Measurements from ENCODE around the gene SMPD3.

SMPD3 gene

GRCh38 chr16:68374246-68374805, 74.0 kb downstream of the SMPD3 start:
- H3K4me3 ChIP-seq (ENCODE audit: low read depth, low read length): no peak overlapping the region
- no peaks in the 10 kb centered on the region for H3K9me3 ChIP-seq (ENCODE audit: control insufficient read depth, insufficient read depth, low read length)
- no peak overlapping the region for H3K9ac ChIP-seq (ENCODE audit: low read depth, low read length)
- no peaks in the 10 kb centered on the region for H3K4me1 ChIP-seq (ENCODE audit: control insufficient read depth, insufficient read depth, low read length)
- no peak overlapping the region for H3K27ac ChIP-seq (ENCODE audit: low read depth, low read length)
- H3K36me3 ChIP-seq (ENCODE audit: control insufficient read depth, insufficient read depth, low read length): no peaks in the 10 kb centered on the region
- H3K27me3 ChIP-seq (ENCODE audit: control insufficient read depth, insufficient read depth, low read length): no peaks in the 10 kb centered on the region

GRCh38 chr16:68373528-68374245, 74.6 kb downstream of the SMPD3 start:
- Histone ChIP-seq H3K4me1 (ENCODE audit: control insufficient read depth, insufficient read depth, low read length) (no peaks in the 10 kb centered on the region), H3K4me3 (ENCODE audit: low read depth, low read length) (no peak overlapping the region), H3K9ac (ENCODE audit: low read depth, low read length) (no peak overlapping the region), H3K36me3 (ENCODE audit: control insufficient read depth, insufficient read depth, low read length) (no peaks in the 10 kb centered on the region), H3K9me3 (ENCODE audit: control insufficient read depth, insufficient read depth, low read length) (no peaks in the 10 kb centered on the region), H3K27ac (ENCODE audit: low read depth, low read length) (no peak overlapping the region), H3K27me3 (ENCODE audit: control insufficient read depth, insufficient read depth, low read length) (no peaks in the 10 kb centered on the region)

- no peak overlapping the region for H3K27ac ChIP-seq (ENCODE audit: low read depth, low read length)
- no peak overlapping the region for H3K9ac ChIP-seq (ENCODE audit: low read depth, low read length)
- no peak overlapping the region for H3K4me3 ChIP-seq (ENCODE audit: low read depth, low read length)
- H3K27me3 ChIP-seq (ENCODE audit: control insufficient read depth, insufficient read depth, low read length): no peaks in the 10 kb centered on the region
- H3K4me1 ChIP-seq (ENCODE audit: control insufficient read depth, insufficient read depth, low read length): no peaks in the 10 kb centered on the region
- no peaks in the 10 kb centered on the region for H3K36me3 ChIP-seq (ENCODE audit: control insufficient read depth, insufficient read depth, low read length)
- H3K9me3 ChIP-seq (ENCODE audit: control insufficient read depth, insufficient read depth, low read length): no peaks in the 10 kb centered on the region
Measured at GRCh38 chr16:68372806-68373205, 75.5 kb downstream of the SMPD3 start.

DNA sequence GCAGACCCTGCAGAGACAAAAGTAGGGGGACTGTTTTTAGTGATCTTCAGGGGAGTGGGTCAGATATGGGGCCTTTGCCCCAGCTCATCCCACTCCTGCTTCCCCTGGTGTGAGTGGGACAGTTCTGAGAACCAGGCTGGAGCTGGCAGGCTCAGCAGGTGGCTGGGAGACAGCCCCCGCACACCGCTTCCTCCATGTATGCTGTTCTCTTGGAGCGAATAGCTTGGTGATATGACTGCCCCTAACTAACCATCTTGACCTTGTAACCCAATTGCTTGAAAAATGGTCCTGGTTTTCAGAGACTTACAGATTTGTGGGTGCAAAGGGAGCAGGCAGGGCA, 76.0 kb downstream of the SMPD3 start:
- Histone ChIP-seq H3K27me3 (ENCODE audit: control insufficient read depth, insufficient read depth, low read length) (no peaks in the 10 kb centered on the region), H3K4me1 (ENCODE audit: control insufficient read depth, insufficient read depth, low read length) (0 out of 2 replicates have a peak, but pooled peaks cover 1% of the 10 kb centered on the region), H3K27ac (ENCODE audit: low read depth, low read length) (no peak overlapping the region), H3K9ac (ENCODE audit: low read depth, low read length) (no peak overlapping the region), H3K36me3 (ENCODE audit: control insufficient read depth, insufficient read depth, low read length) (no peaks in the 10 kb centered on the region), H3K4me3 (ENCODE audit: low read depth, low read length) (no peak overlapping the region), H3K9me3 (ENCODE audit: control insufficient read depth, insufficient read depth, low read length) (no peaks in the 10 kb centered on the region)

GRCh38 chr16:68371706-68372380, 76.5 kb downstream of the SMPD3 start:
- H3K27me3 ChIP-seq (ENCODE audit: control insufficient read depth, insufficient read depth, low read length): no peaks in the 10 kb centered on the region
- H3K4me1 ChIP-seq (ENCODE audit: control insufficient read depth, insufficient read depth, low read length): 0 out of 2 replicates have a peak, but pooled peaks cover 4% of the 10 kb centered on the region
- no peak overlapping the region for H3K4me3 ChIP-seq (ENCODE audit: low read depth, low read length)
- no peaks in the 10 kb centered on the region for H3K36me3 ChIP-seq (ENCODE audit: control insufficient read depth, insufficient read depth, low read length)
- no peaks in the 10 kb centered on the region for H3K9me3 ChIP-seq (ENCODE audit: control insufficient read depth, insufficient read depth, low read length)
- no peak overlapping the region for H3K9ac ChIP-seq (ENCODE audit: low read depth, low read length)
- no peak overlapping the region for H3K27ac ChIP-seq (ENCODE audit: low read depth, low read length)

GRCh38 chr16:68371276-68371651, 77.0 kb downstream of the SMPD3 start:
- Histone ChIP-seq H3K4me3 (ENCODE audit: low read depth, low read length) (no peak overlapping the region), H3K4me1 (ENCODE audit: control insufficient read depth, insufficient read depth, low read length) (0 out of 2 replicates have a peak, but pooled peaks cover 4% of the 10 kb centered on the region), H3K27me3 (ENCODE audit: control insufficient read depth, insufficient read depth, low read length) (no peaks in the 10 kb centered on the region)

DNA sequence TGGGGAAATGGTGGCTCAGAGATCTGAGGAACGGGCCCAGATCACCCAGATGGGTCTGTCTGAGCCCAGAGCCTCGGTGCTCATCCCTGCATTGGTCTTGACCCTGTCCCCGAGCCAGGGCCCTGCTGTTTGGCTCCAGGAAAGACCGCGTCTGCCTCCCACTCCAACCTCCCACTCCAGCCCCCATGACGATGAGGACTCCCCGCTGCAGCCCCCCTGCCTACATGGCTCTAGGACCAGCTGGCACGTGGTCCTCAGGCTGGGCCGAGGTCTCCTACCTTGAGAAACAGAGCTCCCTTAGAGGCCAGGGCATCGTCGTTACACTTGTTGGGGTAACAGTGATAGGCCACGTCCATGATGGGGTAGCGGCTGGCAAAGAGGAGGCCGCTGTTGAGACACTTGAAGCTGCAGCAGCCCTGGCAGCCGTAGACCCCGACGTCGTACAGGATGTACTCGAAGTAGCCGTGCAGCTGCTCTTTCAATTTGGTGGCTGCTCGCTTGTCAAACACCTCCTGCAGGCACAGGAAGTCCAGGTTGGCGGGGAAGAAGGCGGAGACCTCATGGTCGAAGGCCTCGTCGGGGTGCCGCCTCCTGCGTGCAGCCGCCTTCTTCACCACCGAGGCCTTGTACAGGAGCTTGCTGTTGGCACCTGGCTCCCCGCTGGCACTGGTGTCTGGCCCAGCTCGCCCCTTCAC, 77.6 kb downstream of the SMPD3 start:
- H3K9ac ChIP-seq (ENCODE audit: low read depth, low read length): no peak overlapping the region
- H3K9me3 ChIP-seq (ENCODE audit: control insufficient read depth, insufficient read depth, low read length): no peaks in the 10 kb centered on the region
- 0 out of 2 replicates have a peak, but pooled peaks cover 4% of the 10 kb centered on the region for H3K4me1 ChIP-seq (ENCODE audit: control insufficient read depth, insufficient read depth, low read length)
- no peaks in the 10 kb centered on the region for H3K27me3 ChIP-seq (ENCODE audit: control insufficient read depth, insufficient read depth, low read length)
- H3K27ac ChIP-seq (ENCODE audit: low read depth, low read length): no peak overlapping the region
- no peaks in the 10 kb centered on the region for H3K36me3 ChIP-seq (ENCODE audit: control insufficient read depth, insufficient read depth, low read length)
- no peak overlapping the region for H3K4me3 ChIP-seq (ENCODE audit: low read depth, low read length)

More at GRCh38 chr16:68371276-68371651, 77.0 kb downstream of the SMPD3 start:
- H3K36me3 ChIP-seq (ENCODE audit: control insufficient read depth, insufficient read depth, low read length): no peaks in the 10 kb centered on the region
- no peaks in the 10 kb centered on the region for H3K9me3 ChIP-seq (ENCODE audit: control insufficient read depth, insufficient read depth, low read length)
- no peak overlapping the region for H3K9ac ChIP-seq (ENCODE audit: low read depth, low read length)
- no peak overlapping the region for H3K27ac ChIP-seq (ENCODE audit: low read depth, low read length)

DNA sequence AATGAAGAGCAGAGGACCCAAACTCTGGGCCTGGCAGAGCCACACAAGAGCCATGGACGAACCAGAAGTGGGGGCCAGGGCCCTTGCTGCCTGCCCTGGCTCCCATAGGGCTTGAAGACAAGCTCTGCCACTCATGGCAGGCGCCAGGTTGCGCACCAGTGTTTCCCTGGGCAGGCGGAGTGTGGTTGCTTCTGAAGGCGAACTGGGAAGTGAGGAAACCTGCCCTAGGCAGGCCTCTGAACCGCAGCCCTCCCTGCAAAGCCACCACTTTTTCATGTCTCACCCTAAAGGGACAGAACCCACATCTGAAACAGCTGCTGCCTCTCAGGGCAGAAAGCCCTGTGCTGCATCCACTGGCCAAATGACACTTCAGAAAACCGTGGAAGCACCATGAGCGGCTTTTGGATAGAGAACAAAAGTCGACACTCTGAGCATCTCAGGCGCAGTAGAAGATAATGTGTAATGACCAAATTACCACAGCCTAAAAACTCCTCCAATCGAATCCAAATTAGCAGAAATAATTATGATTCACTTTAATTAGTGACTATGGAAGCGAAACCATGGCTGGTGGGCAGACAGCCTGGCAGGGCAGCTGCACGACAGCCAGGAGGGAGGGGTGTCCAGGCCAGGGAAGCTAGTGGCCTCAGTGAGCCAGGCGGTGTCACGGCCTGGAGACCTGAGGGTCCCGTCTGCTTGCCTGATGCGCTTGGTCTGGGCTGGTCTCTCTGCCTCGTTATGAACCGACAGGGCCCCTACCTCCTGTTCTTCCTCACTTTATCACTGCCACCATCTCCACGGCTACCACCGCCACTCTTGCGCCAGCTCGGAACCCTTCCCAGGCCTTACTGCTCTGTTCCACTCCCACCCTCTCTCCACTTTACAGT, 78.4 kb downstream of the SMPD3 start:
- no peaks in the 10 kb centered on the region for H3K27me3 ChIP-seq (ENCODE audit: control insufficient read depth, insufficient read depth, low read length)
- H3K4me1 ChIP-seq (ENCODE audit: control insufficient read depth, insufficient read depth, low read length): 0 out of 2 replicates have a peak, but pooled peaks cover 4% of the 10 kb centered on the region
- no peaks in the 10 kb centered on the region for H3K36me3 ChIP-seq (ENCODE audit: control insufficient read depth, insufficient read depth, low read length)
- H3K9me3 ChIP-seq (ENCODE audit: control insufficient read depth, insufficient read depth, low read length): no peaks in the 10 kb centered on the region
- H3K4me3 ChIP-seq (ENCODE audit: low read depth, low read length): no peak overlapping the region
- H3K27ac ChIP-seq (ENCODE audit: low read depth, low read length): no peak overlapping the region
- no peak overlapping the region for H3K9ac ChIP-seq (ENCODE audit: low read depth, low read length)

DNA sequence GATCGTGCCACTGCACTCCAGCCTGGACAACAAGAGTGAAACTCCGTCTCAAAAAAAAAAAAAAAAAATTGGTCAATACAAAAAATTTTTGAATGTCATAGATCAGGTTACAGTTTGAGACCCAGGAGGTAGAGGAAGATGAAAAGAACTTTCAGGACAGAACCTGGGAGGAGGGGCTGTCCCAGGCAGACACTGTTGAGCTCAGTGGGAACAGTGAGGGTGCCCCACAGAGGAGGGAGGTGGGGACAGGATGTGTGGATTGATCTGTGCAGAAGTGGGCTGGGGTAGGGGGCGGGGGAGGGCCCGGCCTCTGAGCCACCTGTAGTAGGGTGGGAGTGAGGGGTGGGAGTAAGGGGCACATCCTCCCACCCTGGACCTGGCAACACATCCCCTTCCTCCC, 79.1 kb downstream of the SMPD3 start:
- H3K4me3 ChIP-seq (ENCODE audit: low read depth, low read length): no peak overlapping the region
- 0 out of 2 replicates have a peak, but pooled peaks cover 4% of the 10 kb centered on the region for H3K4me1 ChIP-seq (ENCODE audit: control insufficient read depth, insufficient read depth, low read length)
- no peak overlapping the region for H3K27ac ChIP-seq (ENCODE audit: low read depth, low read length)
- H3K36me3 ChIP-seq (ENCODE audit: control insufficient read depth, insufficient read depth, low read length): no peaks in the 10 kb centered on the region
- H3K9ac ChIP-seq (ENCODE audit: low read depth, low read length): no peak overlapping the region
- H3K9me3 ChIP-seq (ENCODE audit: control insufficient read depth, insufficient read depth, low read length): no peaks in the 10 kb centered on the region
- H3K27me3 ChIP-seq (ENCODE audit: control insufficient read depth, insufficient read depth, low read length): no peaks in the 10 kb centered on the region

- Histone ChIP-seq H3K4me1 (ENCODE audit: control insufficient read depth, insufficient read depth, low read length) (0 out of 2 replicates have a peak, but pooled peaks cover 4% of the 10 kb centered on the region), H3K36me3 (ENCODE audit: control insufficient read depth, insufficient read depth, low read length) (no peaks in the 10 kb centered on the region), H3K9ac (ENCODE audit: low read depth, low read length) (no peak overlapping the region), H3K27ac (ENCODE audit: low read depth, low read length) (no peak overlapping the region), H3K9me3 (ENCODE audit: control insufficient read depth, insufficient read depth, low read length) (no peaks in the 10 kb centered on the region), H3K4me3 (ENCODE audit: low read depth, low read length) (no peak overlapping the region), H3K27me3 (ENCODE audit: control insufficient read depth, insufficient read depth, low read length) (no peaks in the 10 kb centered on the region)
Measured at GRCh38 chr16:68368301-68368888, 79.9 kb downstream of the SMPD3 start.
